GM12872 (cell line): Measurements from ENCODE around the gene SPDYE6.
A peak's percentile ranks its signal among the peaks of the same experiment; 100 is the strongest.

Experiments
- CTCF ChIP-seq: IDR thresholded peaks from 3 replicates; pipeline ENCODE4 v1.5.1; 2011; ENCODE audit warnings: low read depth, mild to moderate bottlenecking, low read length, moderate library complexity; ENCODE audit not compliant: insufficient read depth

Gene SPDYE6

GRCh38 chr7:102395592-102395872, 39.3 kb upstream of the SPDYE6 start:
- no peak for TF ChIP-seq CTCF

GRCh38 chr7:102393467-102393866, 37.2 kb upstream of the SPDYE6 start:
- TF ChIP-seq CTCF = no peak

- TF ChIP-seq CTCF = no peak
Observed at GRCh38 chr7:102392330-102392729, 36.1 kb upstream of the SPDYE6 start.

- TF ChIP-seq CTCF = peak; percentile 91
Observed at GRCh38 chr7:102390697-102391484, 34.6 kb upstream of the SPDYE6 start.

GRCh38 chr7:102389810-102390209, 33.6 kb upstream of the SPDYE6 start:
- no peak for TF ChIP-seq CTCF

- TF ChIP-seq CTCF = no peak
Observed at GRCh38 chr7:102387064-102387463, 30.8 kb upstream of the SPDYE6 start.

- TF ChIP-seq CTCF = no peak
Observed at GRCh38 chr7:102376964-102377466, 20.8 kb upstream of the SPDYE6 start.
